Endodermal cell (in vitro differentiated cells): ENCODE results near the gene FIGLA. TPM values are rescaled to one million over a fixed set of nuclear protein-coding genes. Genes with fewer than 3 reads are reported as not detected.
"Not testable (repeated sequence)": the region's sequence is repeated elsewhere in the genome, so short reads cannot be mapped to it uniquely, and the experiment has no call there.

Experiments used
- DNase-seq: peaks from one replicate; pipeline ENCODE4 v3.0.0-alpha.2; 2017
- H3K27ac ChIP-seq: 2 replicates; pipeline ENCODE4 v1.5.1; 2013; ENCODE audit warnings: mild to moderate bottlenecking, low read depth, low read length, moderate library complexity
- H3K27me3 ChIP-seq: 2 replicates; pipeline ENCODE4 v1.6.1; 2013; ENCODE audit warnings: mild to moderate bottlenecking, low read length, moderate library complexity; ENCODE audit not compliant: insufficient read depth, control insufficient read depth, poor library complexity, severe bottlenecking
- H3K36me3 ChIP-seq: 2 replicates; pipeline ENCODE4 v1.7.0; 2013; ENCODE audit warnings: mild to moderate bottlenecking, low read length, moderate library complexity; ENCODE audit not compliant: control insufficient read depth, insufficient read depth
- H3K4me1 ChIP-seq: one replicate; pipeline ENCODE4 v1.7.0; 2013; ENCODE audit warnings: low read length; ENCODE audit not compliant: control insufficient read depth, insufficient read depth
- H3K4me3 ChIP-seq: 2 replicates; pipeline ENCODE4 v1.5.1; 2013; ENCODE audit warnings: mild to moderate bottlenecking, low read length, moderate library complexity
- H3K9ac ChIP-seq: 2 replicates; pipeline ENCODE4 v1.6.1; 2013; ENCODE audit warnings: mild to moderate bottlenecking, low read length, moderate library complexity; ENCODE audit not compliant: poor library complexity, severe bottlenecking; ENCODE audit errors: extremely low read depth
- H3K9me3 ChIP-seq: 2 replicates; pipeline ENCODE4 v1.6.1; 2013; ENCODE audit warnings: mild to moderate bottlenecking, low read length, moderate library complexity; ENCODE audit not compliant: control insufficient read depth
- H3K27ac Mint-ChIP-seq: 2 replicates; pipeline ENCODE4 v1.8.0; 2020; ENCODE audit warnings: mixed read lengths
- H3K27me3 Mint-ChIP-seq: 2 replicates; pipeline ENCODE4 v1.8.0; 2021; ENCODE audit warnings: mild to moderate bottlenecking, mixed read lengths; ENCODE audit not compliant: insufficient read depth
- H3K36me3 Mint-ChIP-seq: 2 replicates; pipeline ENCODE4 v1.8.0; 2020; ENCODE audit warnings: low read depth, mixed read lengths
- H3K4me1 Mint-ChIP-seq: 2 replicates; pipeline ENCODE4 v1.8.0; 2020; ENCODE audit warnings: mixed read lengths
- H3K4me3 Mint-ChIP-seq: 2 replicates; pipeline ENCODE4 v1.8.0; 2020; ENCODE audit warnings: mild to moderate bottlenecking, moderate library complexity, mixed read lengths
- H3K9me3 Mint-ChIP-seq: 2 replicates; pipeline ENCODE4 v1.8.0; 2020; ENCODE audit warnings: mild to moderate bottlenecking, mixed read lengths
- WGBS, 2 experiments: methylation state at CpG; one replicate each; pipeline versions ENCODE4 v1.1.5 to v1.1.7; 2013; ENCODE audit warnings: missing lambda C conversion rate in 2 of 2, mixed read lengths in 1 of 2; ENCODE audit not compliant: insufficient coverage in 1 of 2, insufficient read length in 1 of 2; 5-methylcytosine and 5-hydroxymethylcytosine counted together
- total RNA-seq, 2 donors: library from RNA; stranded (reverse); fragmentation: NEBNext Ultra II Directional in 1 of 2; extraction: Animal tissue kit (Norgen Biotek cat#: 25700) in 1 of 2; gene quantifications; 2 replicates in 1 of 2; 3 replicates in 1 of 2; pipeline ENCODE4 v1.2.1, GENCODE V29; 2021
- TF ChIP-seq, protein P1 (sequence below): fragments of 200-600 bp; sonication (generic); conservative IDR thresholded peaks from 2 replicates; pipeline ENCODE4 v1.5.0; 2021; ENCODE audit warnings: antibody characterized with exemption, mild to moderate bottlenecking

The FIGLA gene
- total RNA-seq, 2 donors from 2014 or later, result not detected

DNA sequence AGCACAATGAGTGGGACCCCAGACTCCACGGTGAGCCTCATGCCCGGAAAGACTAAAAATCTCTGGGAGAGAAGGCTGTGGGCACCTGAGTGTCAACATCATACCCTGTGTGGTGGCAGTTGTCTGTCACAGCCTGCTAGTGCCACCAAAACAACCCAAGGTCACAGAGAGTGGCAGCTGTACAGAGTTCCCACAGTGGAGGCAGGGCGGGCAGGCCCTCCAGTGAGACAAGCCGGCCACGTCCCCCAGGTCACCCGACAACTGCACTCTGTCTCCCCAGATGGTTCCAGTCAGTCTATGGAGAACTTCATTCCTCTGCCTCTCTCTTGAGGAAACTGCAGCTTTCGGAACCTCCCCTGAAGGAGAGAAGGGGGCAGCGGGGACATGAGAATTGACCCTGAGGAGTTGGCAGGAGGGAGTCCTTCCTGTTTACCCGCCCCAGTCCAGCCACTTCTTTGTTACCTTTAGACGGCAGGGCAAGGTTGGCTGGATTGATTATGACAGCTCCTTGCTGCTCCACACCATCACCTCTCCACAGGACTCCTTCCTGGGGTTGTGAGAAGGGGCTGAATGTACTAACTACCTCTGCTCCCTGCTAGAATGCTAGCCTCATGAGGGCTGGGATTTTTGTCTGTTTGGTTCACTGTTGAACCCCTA, 11.3 kb upstream of the FIGLA start:
- TF ChIP-seq, protein P1, sequence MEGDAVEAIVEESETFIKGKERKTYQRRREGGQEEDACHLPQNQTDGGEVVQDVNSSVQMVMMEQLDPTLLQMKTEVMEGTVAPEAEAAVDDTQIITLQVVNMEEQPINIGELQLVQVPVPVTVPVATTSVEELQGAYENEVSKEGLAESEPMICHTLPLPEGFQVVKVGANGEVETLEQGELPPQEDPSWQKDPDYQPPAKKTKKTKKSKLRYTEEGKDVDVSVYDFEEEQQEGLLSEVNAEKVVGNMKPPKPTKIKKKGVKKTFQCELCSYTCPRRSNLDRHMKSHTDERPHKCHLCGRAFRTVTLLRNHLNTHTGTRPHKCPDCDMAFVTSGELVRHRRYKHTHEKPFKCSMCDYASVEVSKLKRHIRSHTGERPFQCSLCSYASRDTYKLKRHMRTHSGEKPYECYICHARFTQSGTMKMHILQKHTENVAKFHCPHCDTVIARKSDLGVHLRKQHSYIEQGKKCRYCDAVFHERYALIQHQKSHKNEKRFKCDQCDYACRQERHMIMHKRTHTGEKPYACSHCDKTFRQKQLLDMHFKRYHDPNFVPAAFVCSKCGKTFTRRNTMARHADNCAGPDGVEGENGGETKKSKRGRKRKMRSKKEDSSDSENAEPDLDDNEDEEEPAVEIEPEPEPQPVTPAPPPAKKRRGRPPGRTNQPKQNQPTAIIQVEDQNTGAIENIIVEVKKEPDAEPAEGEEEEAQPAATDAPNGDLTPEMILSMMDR, result no peak
- peaks cover 4% of the 10 kb centered on the region for H3K36me3 Mint-ChIP-seq
- Histone ChIP-seq H3K4me3 (no peak overlapping the region), H3K4me1 (no peaks in the 10 kb centered on the region), H3K9ac (no peak overlapping the region), H3K9me3 (peaks cover 11% of the 10 kb centered on the region), H3K36me3 (no peaks in the 10 kb centered on the region), H3K27ac (no peak overlapping the region), H3K27me3 (no peaks in the 10 kb centered on the region)
- H3K9me3 Mint-ChIP-seq, result peaks cover 25% of the 10 kb centered on the region
- 85 to 95% methylated on average over 6 to 10 of the region's 10 CpGs for WGBS, 2 experiments
- H3K4me1 Mint-ChIP-seq, result peaks cover 10% of the 10 kb centered on the region
- H3K27me3 Mint-ChIP-seq, result peaks cover 58% of the 10 kb centered on the region
- H3K4me3 Mint-ChIP-seq, result no peak overlapping the region
- no peak for DNase-seq
- no peak overlapping the region for H3K27ac Mint-ChIP-seq

DNA sequence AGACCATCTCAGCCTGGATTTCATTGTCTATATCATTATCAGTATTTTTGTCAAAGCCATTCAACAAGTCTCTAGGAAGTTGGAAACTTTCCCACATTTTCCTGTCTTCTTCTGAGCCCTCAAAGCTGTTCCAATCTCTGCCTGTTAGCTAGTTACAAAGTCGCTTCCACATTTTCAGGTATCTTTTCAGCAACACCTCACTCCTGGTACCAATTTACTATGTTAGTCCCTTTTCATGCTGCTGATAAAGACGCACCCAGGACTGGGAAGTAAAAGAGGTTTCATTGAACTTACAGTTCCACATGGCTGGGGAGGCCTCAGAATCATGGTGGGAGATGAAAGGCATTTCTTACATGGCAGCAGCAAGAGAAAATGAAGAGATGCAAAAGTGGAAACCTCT, 9.3 kb upstream of the FIGLA start:
- H3K36me3 ChIP-seq, result no peaks in the 10 kb centered on the region
- Mint-ChIP-seq H3K4me1 (peaks cover 24% of the 10 kb centered on the region), H3K9me3 (peaks cover 25% of the 10 kb centered on the region), H3K36me3 (peaks cover 4% of the 10 kb centered on the region), H3K27me3 (peaks cover 62% of the 10 kb centered on the region), H3K27ac (no peak overlapping the region), H3K4me3 (no peak overlapping the region)
- H3K9ac ChIP-seq, result no peak overlapping the region
- no peaks in the 10 kb centered on the region for H3K4me1 ChIP-seq
- peaks cover 11% of the 10 kb centered on the region for H3K9me3 ChIP-seq
- no peak for DNase-seq
- WGBS, 2 experiments, result 83 to 84% methylated on average over 1 to 2 of the region's 2 CpGs
- H3K27me3 ChIP-seq, result no peaks in the 10 kb centered on the region
- TF ChIP-seq, protein P1, result no peak
- H3K4me3 ChIP-seq, result no peak overlapping the region
- no peak overlapping the region for H3K27ac ChIP-seq

DNA sequence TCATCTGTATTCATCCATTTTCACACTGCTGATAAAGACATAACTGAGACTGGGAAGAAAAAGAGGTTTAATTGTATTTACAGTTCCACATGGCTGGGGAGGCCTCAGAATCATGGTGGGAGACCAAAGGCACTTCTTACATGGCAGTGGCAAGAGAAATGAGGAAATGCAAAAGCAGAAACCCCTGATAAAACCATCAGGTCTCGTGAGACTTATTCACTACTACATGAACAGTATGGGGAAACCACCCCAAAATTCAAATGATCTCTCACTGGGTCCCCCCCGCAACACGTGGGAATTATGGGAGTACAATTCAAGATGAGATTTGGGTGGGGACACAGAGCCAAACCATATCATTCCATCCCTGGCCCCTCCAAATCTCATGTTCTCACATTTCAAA, 7.6 kb upstream of the FIGLA start:
- H3K27ac Mint-ChIP-seq, H3K4me3 ChIP-seq, H3K36me3 Mint-ChIP-seq, H3K9ac ChIP-seq, DNase-seq, H3K36me3 ChIP-seq, H3K27ac ChIP-seq, H3K4me3 Mint-ChIP-seq, H3K4me1 ChIP-seq: not testable (repeated sequence)
- H3K27me3 ChIP-seq, result peaks cover 15% of the 10 kb centered on the region
- H3K4me1 Mint-ChIP-seq, result peaks cover 24% of the 10 kb centered on the region
- WGBS, 2 experiments, result 86% methylated on average over 3 of the region's 3 CpGs; no CpG with 5 or more reads in 1 of the 2 experiments
- peaks cover 25% of the 10 kb centered on the region for H3K9me3 Mint-ChIP-seq
- peaks cover 11% of the 10 kb centered on the region for H3K9me3 ChIP-seq
- H3K27me3 Mint-ChIP-seq, result peaks cover 70% of the 10 kb centered on the region
